GM12878 (cell line): Measurements from ENCODE around the gene B9D2. TPM values are rescaled to one million over a fixed set of nuclear protein-coding genes. Genes with fewer than 3 reads are reported as not detected.

Experiments used
- CBX5 ChIP-seq: sonication (generic); IDR thresholded peaks from 2 replicates; pipeline ENCODE4 v1.6.1; 2016; ENCODE audit warnings: low read depth, moderate library complexity, mild to moderate bottlenecking, inconsistent platforms
- EGR1 ChIP-seq, 2 experiments: IDR thresholded peaks; 1 replicate in 1 of 2; 2 replicates in 1 of 2; pipeline ENCODE4 v1.6.1; 2011 to 2012; ENCODE audit warnings: low read depth in 2 of 2, low read length in 2 of 2, borderline replicate concordance in 1 of 2, mild to moderate bottlenecking in 1 of 2, moderate library complexity in 1 of 2
- ETV6 ChIP-seq, 2 experiments: fragments of 450-650 bp in 1 of 2; IDR thresholded peaks in 1 of 2; conservative IDR thresholded peaks in 1 of 2; 2 replicates each; pipeline ENCODE4 v1.6.1; 2014; ENCODE audit warnings: antibody characterized with exemption in 1 of 2, borderline replicate concordance in 1 of 2, low read depth in 1 of 2, mild to moderate bottlenecking in 1 of 2, moderate library complexity in 1 of 2
- EZH2 ChIP-seq: IDR thresholded peaks from 2 replicates; pipeline ENCODE4 v1.6.1; 2012; ENCODE audit warnings: low read depth, mild to moderate bottlenecking, control low read depth, inconsistent platforms, low read length, borderline replicate concordance; ENCODE audit not compliant: control insufficient read depth
- FOXM1 ChIP-seq: IDR thresholded peaks from 2 replicates; pipeline ENCODE4 v1.6.1; 2012; ENCODE audit warnings: low read depth, mild to moderate bottlenecking, inconsistent platforms, low read length, moderate library complexity
- GABPA ChIP-seq: IDR thresholded peaks from 2 replicates; pipeline ENCODE4 v1.6.1; 2014; ENCODE audit warnings: antibody characterized with exemption, low read depth, mild to moderate bottlenecking, inconsistent platforms
- MAX ChIP-seq: IDR thresholded peaks from 2 replicates; pipeline ENCODE4 v1.6.1; 2012; ENCODE audit warnings: low read depth, low read length, improper control_type of control experiment
- MXI1 ChIP-seq: fragments of 150-350 bp; IDR thresholded peaks from 2 replicates; pipeline ENCODE4 v1.6.1; 2011; ENCODE audit warnings: low read depth, mild to moderate bottlenecking, inconsistent platforms, low read length, improper control_type of control experiment
- NKRF ChIP-seq: fragments of 450-650 bp; conservative IDR thresholded peaks from 2 replicates; pipeline ENCODE4 v1.6.1; 2017; ENCODE audit warnings: mild to moderate bottlenecking, moderate library complexity
- POU2F2 ChIP-seq: IDR thresholded peaks from 3 replicates; pipeline ENCODE4 v1.6.1; 2011; ENCODE audit warnings: low read depth, mild to moderate bottlenecking, low read length, borderline replicate concordance
- RB1 ChIP-seq: fragments of 450-650 bp; formaldehyde crosslinking; IDR thresholded peaks from 2 replicates; pipeline ENCODE4 v1.6.1; 2017; ENCODE audit warnings: mild to moderate bottlenecking, borderline replicate concordance
- SMC3 ChIP-seq: IDR thresholded peaks from 2 replicates; pipeline ENCODE4 v1.6.1; 2011; ENCODE audit warnings: low read length, improper control_type of control experiment, borderline replicate concordance
- SP1 ChIP-seq: IDR thresholded peaks from one replicate; pipeline ENCODE4 v1.6.1; 2011; ENCODE audit warnings: low read depth, low read length
- SUZ12 ChIP-seq: fragments of 200-600 bp; sonication (generic); IDR thresholded peaks from one replicate; pipeline ENCODE4 v1.6.1; 2018; ENCODE audit warnings: antibody characterized with exemption, mild to moderate bottlenecking; ENCODE audit not compliant: unreplicated experiment
- ZNF217 ChIP-seq: fragments of 450-650 bp; IDR thresholded peaks from 2 replicates; pipeline ENCODE4 v1.6.1; 2017; ENCODE audit warnings: antibody characterized with exemption, mild to moderate bottlenecking
- polyA plus RNA-seq, 11 experiments: library from polyadenylated mRNA; depleted of rRNA in 4 of 11; unstranded in 6 of 11; stranded (reverse) in 5 of 11; fragments of >200 nt; fragmentation: Nextera tagmentation in 4 of 11; fragmentation: Illumina TruSeq in 1 of 11; extraction: Ambion mirVana in 4 of 11; extraction: Trizol in 1 of 11; gene quantifications; 1 replicate in 1 of 11; 2 replicates in 10 of 11; pipeline versions ENCODE4 v1.2.1 to v1.2.3, GENCODE V29; 2011 to 2016; ENCODE audit warnings: inconsistent platforms in 2 of 11, missing spikeins in 2 of 11, low read depth in 1 of 11
- total RNA-seq, 4 experiments: library from RNA; depleted of rRNA in 3 of 4; stranded (reverse); fragments of >200 nt in 3 of 4; fragmentation: Illumina TruSeq in 1 of 4; extraction: Trizol in 1 of 4; gene quantifications; 2 replicates each; pipeline versions ENCODE4 v1.2.1 to v1.2.3, GENCODE V29; 2013 to 2021

The B9D2 gene
- total and polyA plus RNA-seq, 10 of the 15 experiments (the other 5 are each of a cell fraction or from before 2014, with no cell fraction given) = 2.4 to 12.4 (median 5.0) TPM

GRCh38 chr19:41311613-41312012, 52.3 kb downstream of the B9D2 start (continued):
- no peak for TF ChIP-seq SUZ12
- TF ChIP-seq ZNF217 = no peak
- TF ChIP-seq POU2F2 = no peak
- TF ChIP-seq SP1 = no peak
- no peak for TF ChIP-seq MXI1
- no peak for TF ChIP-seq EZH2
- no peak for TF ChIP-seq FOXM1
- no peak for TF ChIP-seq RB1
- no peak for TF ChIP-seq EGR1 (IDR thresholded peaks at IDR 0.05; ENCODE audit: borderline replicate concordance in 1 of 2, low read depth in 2 of 2, low read length in 2 of 2)
- TF ChIP-seq ETV6 (conservative IDR thresholded peaks at IDR 0.05 in 1 of 2, IDR thresholded peaks at IDR 0.05 in 1 of 2; ENCODE audit: borderline replicate concordance in 1 of 2, low read depth in 1 of 2) = no peak
- no peak for TF ChIP-seq CBX5
- no peak for TF ChIP-seq NKRF
- no peak for TF ChIP-seq GABPA
- TF ChIP-seq SMC3 = no peak
- TF ChIP-seq MAX = no peak
